ENCODE measurements around the gene TTC27. TPM values are rescaled to one million over a fixed set of nuclear protein-coding genes. Genes with fewer than 3 reads are reported as not detected.

TTC27 gene
- total RNA-seq, 2 experiments from 2014 or later, result 25.3 to 27.7 TPM

DNA sequence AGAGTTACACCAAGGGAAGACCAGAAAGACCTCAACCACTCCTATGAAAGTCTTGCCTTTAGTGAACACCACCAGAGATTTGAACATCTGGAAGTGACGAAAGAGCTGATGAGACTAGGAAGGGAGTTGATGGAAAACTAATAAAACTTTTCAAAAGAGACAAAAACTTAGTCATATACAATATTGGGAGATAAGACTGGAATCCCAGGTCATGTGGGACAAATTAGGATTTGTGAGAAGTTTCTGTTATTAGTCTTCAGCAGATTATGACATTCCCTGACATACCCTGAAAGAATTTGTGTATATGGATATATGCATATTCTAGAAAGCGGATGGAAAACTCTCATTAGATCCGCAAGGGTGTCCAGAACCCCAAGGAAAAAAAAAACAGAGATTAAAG, 173.9 kb downstream of the TTC27 start:
- Histone ChIP-seq H3K9me2 (ENCODE audit: insufficient read depth, low read length) (no peaks in the 10 kb centered on the region), H3K27ac (ENCODE audit: low read depth, low read length, poor library complexity, severe bottlenecking) (no peak overlapping the region), H3K4me2 (ENCODE audit: low read length) (no peak overlapping the region), H3K4me1 (ENCODE audit: insufficient read depth, low read length, poor library complexity, severe bottlenecking) (no peaks in the 10 kb centered on the region), H2AFZ (ENCODE audit: low read length) (no peak overlapping the region), H3K9me3 (ENCODE audit: low read length) (no peaks in the 10 kb centered on the region), H3K79me2 (ENCODE audit: insufficient read depth, low read depth, low read length) (no peaks in the 10 kb centered on the region), H3K36me3 (ENCODE audit: insufficient read depth, low read length) (no peaks in the 10 kb centered on the region), H3K4me3 (ENCODE audit: low read depth, low read length, poor library complexity, severe bottlenecking) (no peak overlapping the region), H4K20me1 (ENCODE audit: insufficient read depth, low read length) (no peaks in the 10 kb centered on the region)
- TF ChIP-seq, protein P1, sequence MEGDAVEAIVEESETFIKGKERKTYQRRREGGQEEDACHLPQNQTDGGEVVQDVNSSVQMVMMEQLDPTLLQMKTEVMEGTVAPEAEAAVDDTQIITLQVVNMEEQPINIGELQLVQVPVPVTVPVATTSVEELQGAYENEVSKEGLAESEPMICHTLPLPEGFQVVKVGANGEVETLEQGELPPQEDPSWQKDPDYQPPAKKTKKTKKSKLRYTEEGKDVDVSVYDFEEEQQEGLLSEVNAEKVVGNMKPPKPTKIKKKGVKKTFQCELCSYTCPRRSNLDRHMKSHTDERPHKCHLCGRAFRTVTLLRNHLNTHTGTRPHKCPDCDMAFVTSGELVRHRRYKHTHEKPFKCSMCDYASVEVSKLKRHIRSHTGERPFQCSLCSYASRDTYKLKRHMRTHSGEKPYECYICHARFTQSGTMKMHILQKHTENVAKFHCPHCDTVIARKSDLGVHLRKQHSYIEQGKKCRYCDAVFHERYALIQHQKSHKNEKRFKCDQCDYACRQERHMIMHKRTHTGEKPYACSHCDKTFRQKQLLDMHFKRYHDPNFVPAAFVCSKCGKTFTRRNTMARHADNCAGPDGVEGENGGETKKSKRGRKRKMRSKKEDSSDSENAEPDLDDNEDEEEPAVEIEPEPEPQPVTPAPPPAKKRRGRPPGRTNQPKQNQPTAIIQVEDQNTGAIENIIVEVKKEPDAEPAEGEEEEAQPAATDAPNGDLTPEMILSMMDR (conservative IDR thresholded peaks at IDR 0.05; ENCODE audit: low read length), result no peak
- no peak for TF ChIP-seq EZH2phosphoT487 (IDR thresholded peaks at IDR 0.05; ENCODE audit: borderline replicate concordance, low read depth, low read length)
- no TSS peak for BruUV-seq (replicated peaks)
- ChIA-PET CTCF (ENCODE audit: unreplicated experiment) (interaction anchor here (0.6 kb wide), 1 partner anchor 640 kb away, joined by 3 read pairs; no protein-coding TSS in a partner anchor), POLR2A (no interaction called here)
- DNase-seq (ENCODE audit: low spot score), result no peak
- intact Hi-C loops (cut with micrococcal nuclease; ENCODE audit: unreplicated experiment), result no loop called here

DNA sequence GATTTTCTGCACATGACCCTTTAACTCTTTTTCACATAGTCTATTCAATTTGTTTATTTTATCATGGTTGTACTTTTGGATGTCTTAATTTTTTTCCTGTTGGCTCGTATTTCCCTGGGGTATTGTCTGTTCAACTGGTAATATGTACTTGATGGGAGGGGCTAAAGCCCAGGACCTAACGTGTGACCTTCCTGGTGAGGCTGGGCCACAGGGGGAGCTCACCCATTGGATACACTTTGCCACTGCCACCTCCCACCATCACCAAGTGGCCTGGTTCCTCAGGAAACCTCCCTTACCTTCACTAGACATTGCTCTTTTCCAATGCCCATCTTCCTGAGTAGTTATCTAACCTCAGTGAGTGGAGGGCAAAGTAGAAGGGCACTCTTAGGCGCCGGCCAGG, 175.0 kb downstream of the TTC27 start:
- POLR2A ChIA-PET, result interaction anchor here (1.0 kb wide), 1 partner anchor 13 kb away, joined by 3 read pairs; no protein-coding TSS in a partner anchor
- no peak for TF ChIP-seq EZH2phosphoT487 (IDR thresholded peaks at IDR 0.05; ENCODE audit: borderline replicate concordance, low read depth, low read length)
- TF ChIP-seq, protein P1 (conservative IDR thresholded peaks at IDR 0.05; ENCODE audit: low read length), result no peak
- no peak overlapping the region for H3K4me2 ChIP-seq (ENCODE audit: low read length)
- H3K4me3 ChIP-seq (ENCODE audit: low read depth, low read length, poor library complexity, severe bottlenecking), result no peak overlapping the region
- no peak overlapping the region for H2AFZ ChIP-seq (ENCODE audit: low read length)
- intact Hi-C loops (cut with micrococcal nuclease; ENCODE audit: unreplicated experiment), result no loop called here
- H3K36me3 ChIP-seq (ENCODE audit: insufficient read depth, low read length), result no peaks in the 10 kb centered on the region
- no peak overlapping the region for H3K27ac ChIP-seq (ENCODE audit: low read depth, low read length, poor library complexity, severe bottlenecking)
- H3K79me2 ChIP-seq (ENCODE audit: insufficient read depth, low read depth, low read length), result no peaks in the 10 kb centered on the region
- no peak for DNase-seq (ENCODE audit: low spot score)
- H3K9me3 ChIP-seq (ENCODE audit: low read length), result no peaks in the 10 kb centered on the region
- no peaks in the 10 kb centered on the region for H4K20me1 ChIP-seq (ENCODE audit: insufficient read depth, low read length)
- no TSS peak for BruUV-seq (replicated peaks)
- CTCF ChIA-PET (ENCODE audit: unreplicated experiment), result no interaction called here
- no peaks in the 10 kb centered on the region for H3K4me1 ChIP-seq (ENCODE audit: insufficient read depth, low read length, poor library complexity, severe bottlenecking)
- H3K9me2 ChIP-seq (ENCODE audit: insufficient read depth, low read length), result no peaks in the 10 kb centered on the region

DNA sequence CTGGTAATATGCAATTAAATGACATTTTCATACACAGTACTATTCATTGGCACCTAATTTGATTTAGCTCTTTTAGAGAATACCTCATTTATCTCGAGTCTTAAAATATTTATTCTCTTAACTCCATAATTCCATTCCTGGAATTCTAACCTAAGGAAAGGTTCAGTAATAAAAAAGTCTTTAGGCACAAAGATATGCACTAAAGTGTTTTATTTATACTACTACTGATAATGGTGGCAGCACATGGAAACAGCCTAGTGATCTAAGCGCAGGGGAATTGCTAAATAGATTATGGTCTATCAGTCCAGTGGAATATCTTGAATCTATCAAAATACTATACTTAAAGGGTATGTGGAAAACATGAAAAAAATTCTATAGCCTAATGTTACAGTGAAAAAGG, 176.4 kb downstream of the TTC27 start:
- Histone ChIP-seq H4K20me1 (ENCODE audit: insufficient read depth, low read length) (no peaks in the 10 kb centered on the region), H3K36me3 (ENCODE audit: insufficient read depth, low read length) (0 out of 2 replicates have a peak, but pooled peaks cover 2% of the 10 kb centered on the region), H3K27ac (ENCODE audit: low read depth, low read length, poor library complexity, severe bottlenecking) (no peak overlapping the region), H3K79me2 (ENCODE audit: insufficient read depth, low read depth, low read length) (no peaks in the 10 kb centered on the region), H3K9me2 (ENCODE audit: insufficient read depth, low read length) (no peaks in the 10 kb centered on the region), H3K4me1 (ENCODE audit: insufficient read depth, low read length, poor library complexity, severe bottlenecking) (no peaks in the 10 kb centered on the region), H3K4me3 (ENCODE audit: low read depth, low read length, poor library complexity, severe bottlenecking) (no peak overlapping the region), H3K4me2 (ENCODE audit: low read length) (no peak overlapping the region), H3K9me3 (ENCODE audit: low read length) (no peaks in the 10 kb centered on the region), H2AFZ (ENCODE audit: low read length) (no peak overlapping the region)
- intact Hi-C loops (cut with micrococcal nuclease; ENCODE audit: unreplicated experiment), result no loop called here
- TF ChIP-seq EZH2phosphoT487 (IDR thresholded peaks at IDR 0.05; ENCODE audit: borderline replicate concordance, low read depth, low read length), result no peak
- TF ChIP-seq, protein P1 (conservative IDR thresholded peaks at IDR 0.05; ENCODE audit: low read length), result no peak
- DNase-seq (ENCODE audit: low spot score), result no peak
- BruUV-seq (replicated peaks), result no TSS peak
- POLR2A ChIA-PET, result interaction anchor here (0.6 to 1.1 kb wide), 3 partner anchors 11 to 216 kb away, joined by 3 to 6 read pairs (median 4); no protein-coding TSS in a partner anchor
- CTCF ChIA-PET (ENCODE audit: unreplicated experiment), result no interaction called here

Data from OCI-LY7 (cell line).